Tibial nerve (tissue), 3 donors: ENCODE results near the gene FANK1.
"Not testable (repeated sequence)": the region's sequence is repeated elsewhere in the genome, so short reads cannot be mapped to it uniquely, and the experiment has no call there.

Experiments
- CTCF ChIP-seq, 5 experiments: fragments of 200-600 bp in 3 of 5; fragments of 450-650 bp in 2 of 5; sonication (generic) in 3 of 5; IDR thresholded peaks; one replicate each; pipeline ENCODE4 v1.5.1; 2016 to 2019; ENCODE audit warnings: antibody characterized with exemption in 5 of 5, mild to moderate bottlenecking in 3 of 5, moderate library complexity in 2 of 5
- POLR2A ChIP-seq, 2 donors: fragments of 450-650 bp; IDR thresholded peaks; one replicate each; pipeline ENCODE4 v1.6.1; 2017; ENCODE audit warnings: antibody characterized with exemption in 2 of 2, mild to moderate bottlenecking in 2 of 2, moderate library complexity in 2 of 2

GRCh38 chr10:125896088-125896934 lies at the start of gene FANK1:
- TF ChIP-seq POLR2A (IDR thresholded peaks at IDR 0.05): peak in 1 of 2 donors; percentile 42
- not testable (repeated sequence) for TF ChIP-seq CTCF (IDR thresholded peaks at IDR 0.05)
